ENCODE data around the gene TOX3. TPM values are rescaled to one million over a fixed set of nuclear protein-coding genes. Genes with fewer than 3 reads are reported as not detected.

TOX3 gene
- polyA plus RNA-seq, 1 of the 3 experiments (the other 2 are of a cell fraction) = not detected

- TF ChIP-seq REST (IDR thresholded peaks at IDR 0.05; ENCODE audit: low read depth, low read length) = no peak
Measured at GRCh38 chr16:52463904-52464303, 83.0 kb downstream of the TOX3 start (continued).

- no peaks in the 10 kb centered on the region for H4K20me1 ChIP-seq (ENCODE audit: insufficient read depth)
- DNase-seq = no peak
- POLR2A ChIA-PET = no interaction called here
- no peaks in the 10 kb centered on the region for H3K9me3 ChIP-seq
- H3K9me2 ChIP-seq = no peaks in the 10 kb centered on the region
- CTCF ChIA-PET = no interaction called here
- no peak for TF ChIP-seq FOXJ3 (CRISPR knock-in tag; IDR thresholded peaks at IDR 0.05)
- no peak for TF ChIP-seq USF2 (IDR thresholded peaks at IDR 0.05; ENCODE audit: borderline replicate concordance, low read depth, low read length)
- no peak for TF ChIP-seq USF1 (IDR thresholded peaks at IDR 0.05; ENCODE audit: borderline replicate concordance, low read depth)
- no peak for TF ChIP-seq PBX3 (IDR thresholded peaks at IDR 0.05)
- no peak for TF ChIP-seq NRF1 (IDR thresholded peaks at IDR 0.05; ENCODE audit: low read depth, low read length)
- no peak for TF ChIP-seq FOXM1 (IDR thresholded peaks at IDR 0.05; ENCODE audit: low read depth)
- TF ChIP-seq CTCF (IDR thresholded peaks at IDR 0.05) = no peak
- TF ChIP-seq MAX (IDR thresholded peaks at IDR 0.05; ENCODE audit: low read depth) = no peak
- TF ChIP-seq MEF2A (IDR thresholded peaks at IDR 0.05; ENCODE audit: borderline replicate concordance, low read depth) = no peak
- TF ChIP-seq TCF12 (IDR thresholded peaks at IDR 0.05) = no peak
- no peak for TF ChIP-seq REST (IDR thresholded peaks at IDR 0.05; ENCODE audit: low read depth, low read length)
- TF ChIP-seq JUND (IDR thresholded peaks at IDR 0.05) = no peak
- no peak for TF ChIP-seq MXI1 (IDR thresholded peaks at IDR 0.05; ENCODE audit: low read depth, low read length)
- TF ChIP-seq GABPA (IDR thresholded peaks at IDR 0.05; ENCODE audit: low read depth) = no peak
- TF ChIP-seq EP300 (IDR thresholded peaks at IDR 0.05; ENCODE audit: borderline replicate concordance in 1 of 2, low read depth in 1 of 2, low read length in 1 of 2) = no peak
- TF ChIP-seq RAD21 (IDR thresholded peaks at IDR 0.05; ENCODE audit: low read length) = no peak
- no peaks in the 10 kb centered on the region; a peak in 1 of 4 replicates for H3K4me1 ChIP-seq (ENCODE audit: control insufficient read depth in 1 of 2, insufficient read depth in 2 of 2, low read depth in 1 of 2, low read length in 1 of 2)
- no peaks in the 10 kb centered on the region for H3F3A ChIP-seq (replicated peaks; ENCODE audit: insufficient read depth)
- no peak overlapping the region for H3K27ac ChIP-seq (ENCODE audit: low read depth in 2 of 2, low read length in 1 of 2)
- no peak overlapping the region for H3K4me3 ChIP-seq (ENCODE audit: low read depth in 2 of 2, low read length in 1 of 2)
- H3K4me2 ChIP-seq = no peak overlapping the region
- H3K9ac ChIP-seq = no peak overlapping the region
- no peaks in the 10 kb centered on the region for H3K36me3 ChIP-seq (replicated peaks in 1 of 2; ENCODE audit: control insufficient read depth in 1 of 2, insufficient read depth in 2 of 2, low read length in 1 of 2)
- H3K27me3 ChIP-seq (ENCODE audit: insufficient read depth) = no peaks in the 10 kb centered on the region
- no peak overlapping the region for H2AFZ ChIP-seq (ENCODE audit: low read depth)
- no peaks in the 10 kb centered on the region for H3K79me2 ChIP-seq (ENCODE audit: insufficient read depth)
Measured at GRCh38 chr16:52462816-52463215, 84.1 kb downstream of the TOX3 start.
